Measurements from ENCODE around the gene CRYGN.

Gene CRYGN

DNA sequence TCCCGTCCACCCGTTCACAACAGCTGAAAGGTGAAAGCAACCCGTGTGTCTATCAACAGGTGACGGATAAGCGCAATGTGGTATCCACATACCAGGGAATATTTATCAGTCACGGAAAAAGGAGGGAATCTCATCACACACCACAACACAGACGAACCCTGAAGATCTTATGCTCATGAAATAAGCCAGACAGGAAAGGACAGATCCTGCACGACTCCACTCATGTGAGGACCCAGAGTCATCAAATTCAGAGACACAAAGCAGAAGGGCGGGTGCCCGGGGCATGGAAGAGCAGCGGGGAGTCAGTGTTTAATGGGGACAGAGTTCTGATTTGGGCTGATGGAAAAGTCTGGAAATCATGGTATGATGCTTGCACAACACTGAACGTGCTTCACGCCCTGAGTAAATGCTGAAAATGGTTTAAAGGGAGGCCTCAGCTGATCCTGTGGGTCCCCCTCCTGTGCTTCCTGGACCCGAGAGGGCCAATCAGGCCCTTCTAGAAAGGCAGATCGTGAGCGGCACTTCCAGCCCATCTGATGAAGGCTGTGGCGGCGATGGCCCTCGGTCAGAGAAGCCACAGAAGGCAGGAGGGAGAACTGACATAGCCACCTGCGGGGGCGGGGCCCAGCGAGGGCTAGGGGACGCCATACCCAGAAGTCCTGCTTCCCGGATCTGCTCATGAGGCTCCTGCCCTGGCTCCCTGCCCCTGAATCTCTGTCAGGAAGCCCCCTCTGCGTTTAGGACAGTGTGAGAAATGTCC is 49.2 kb downstream of the CRYGN start:
- FAIRE-seq (no peak), DNase-seq (ENCODE audit: insufficient read length, low spot score) (no peak)
- no peak for TF ChIP-seq SPI1 (IDR thresholded peaks at IDR 0.05; ENCODE audit: low read depth, low read length)
- no peak for TF ChIP-seq POU2F2 (IDR thresholded peaks at IDR 0.05; ENCODE audit: low read depth, low read length)
- no peak for TF ChIP-seq TAF1 (IDR thresholded peaks at IDR 0.05; ENCODE audit: low read depth, low read length)
- TF ChIP-seq POLR2AphosphoS5 (IDR thresholded peaks at IDR 0.05; ENCODE audit: low read depth, low read length): no peak
- no peak for TF ChIP-seq PAX5 (IDR thresholded peaks at IDR 0.05; ENCODE audit: insufficient read depth, low read length, severe bottlenecking)
- TF ChIP-seq POLR2A (IDR thresholded peaks at IDR 0.05; ENCODE audit: low read depth, low read length): no peak

DNA sequence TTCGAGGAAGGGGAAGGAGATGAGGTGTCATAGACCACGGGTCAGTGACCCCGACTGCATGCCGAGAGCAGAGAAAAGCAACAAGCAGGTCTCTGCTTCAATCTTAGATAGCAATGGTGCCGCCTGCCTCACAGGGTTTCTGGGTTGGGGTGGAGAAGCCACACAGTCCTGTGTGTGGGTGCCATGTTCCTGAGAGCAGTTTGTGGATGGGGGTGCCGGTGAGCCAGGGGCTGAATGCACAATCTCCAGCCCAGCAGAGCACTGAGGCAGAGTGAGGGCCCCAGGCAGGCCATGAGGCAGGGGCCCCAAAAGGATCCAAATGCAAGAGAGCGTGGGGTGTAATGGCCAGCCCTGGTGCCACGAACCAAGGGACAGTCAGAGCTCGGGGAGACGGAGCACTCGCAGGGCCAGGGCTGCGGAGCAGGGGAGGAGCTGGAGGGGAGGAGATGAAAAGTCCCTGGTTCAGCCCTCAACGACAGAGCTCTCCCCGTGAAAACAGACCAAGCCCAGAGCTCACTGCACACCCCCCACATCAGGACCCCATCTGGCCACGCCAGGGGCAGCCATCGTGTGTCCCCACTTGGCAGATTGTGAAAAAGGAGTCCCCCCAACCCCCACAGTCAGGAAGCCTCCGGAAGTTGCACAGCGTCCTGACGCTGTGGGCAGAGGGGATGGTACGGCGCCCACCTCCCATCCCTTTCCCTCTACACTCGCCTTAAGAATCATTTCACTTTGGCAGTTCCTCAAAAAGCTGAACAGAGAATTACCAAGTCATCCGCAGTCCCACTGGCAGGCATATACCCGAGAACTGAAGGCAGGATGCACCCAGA is 50.0 kb downstream of the CRYGN start:
- TF ChIP-seq PAX5 (IDR thresholded peaks at IDR 0.05; ENCODE audit: insufficient read depth, low read length, severe bottlenecking) (no peak), POLR2AphosphoS5 (IDR thresholded peaks at IDR 0.05; ENCODE audit: low read depth, low read length) (no peak), POLR2A (IDR thresholded peaks at IDR 0.05; ENCODE audit: low read depth, low read length) (no peak), SPI1 (IDR thresholded peaks at IDR 0.05; ENCODE audit: low read depth, low read length) (no peak), TAF1 (IDR thresholded peaks at IDR 0.05; ENCODE audit: low read depth, low read length) (no peak), POU2F2 (IDR thresholded peaks at IDR 0.05; ENCODE audit: low read depth, low read length) (no peak)
- FAIRE-seq (no peak), DNase-seq (ENCODE audit: insufficient read length, low spot score) (no peak)

DNA sequence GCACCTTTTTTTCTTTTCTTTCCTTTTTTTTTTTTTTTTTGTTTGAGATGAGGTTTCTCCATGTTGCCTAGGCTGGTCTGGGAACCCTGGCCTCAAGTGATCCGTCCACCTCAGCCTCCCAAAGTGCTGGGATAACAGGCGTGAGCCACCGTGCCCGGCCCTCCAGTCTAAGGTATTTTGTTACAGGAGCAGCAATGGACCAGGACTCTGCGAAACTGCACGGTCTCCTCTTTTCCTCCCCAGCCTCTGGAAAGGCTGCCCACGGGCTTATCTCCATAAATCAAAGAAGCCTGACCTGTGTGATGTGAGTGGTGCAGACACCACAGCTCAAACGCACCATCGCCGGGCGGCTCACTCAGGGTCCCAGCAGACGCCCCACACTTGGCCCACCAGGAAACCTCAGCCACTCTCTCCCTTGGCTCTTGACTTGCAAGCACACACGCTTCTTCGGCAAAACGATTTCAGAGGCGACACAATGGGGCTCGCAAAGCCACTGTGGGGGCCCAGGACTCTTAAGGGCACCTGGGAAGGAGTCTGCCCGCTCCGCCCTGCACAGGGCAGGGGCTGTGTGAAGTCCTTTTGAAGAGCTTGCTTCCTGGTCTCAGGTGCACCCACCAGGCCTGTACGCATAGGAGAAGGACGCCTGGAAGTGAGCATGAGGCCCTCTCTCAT is 50.7 kb downstream of the CRYGN start:
- FAIRE-seq: no peak
- TF ChIP-seq SPI1 (IDR thresholded peaks at IDR 0.05; ENCODE audit: low read depth, low read length) (no peak), PAX5 (IDR thresholded peaks at IDR 0.05; ENCODE audit: insufficient read depth, low read length, severe bottlenecking) (no peak)

DNA sequence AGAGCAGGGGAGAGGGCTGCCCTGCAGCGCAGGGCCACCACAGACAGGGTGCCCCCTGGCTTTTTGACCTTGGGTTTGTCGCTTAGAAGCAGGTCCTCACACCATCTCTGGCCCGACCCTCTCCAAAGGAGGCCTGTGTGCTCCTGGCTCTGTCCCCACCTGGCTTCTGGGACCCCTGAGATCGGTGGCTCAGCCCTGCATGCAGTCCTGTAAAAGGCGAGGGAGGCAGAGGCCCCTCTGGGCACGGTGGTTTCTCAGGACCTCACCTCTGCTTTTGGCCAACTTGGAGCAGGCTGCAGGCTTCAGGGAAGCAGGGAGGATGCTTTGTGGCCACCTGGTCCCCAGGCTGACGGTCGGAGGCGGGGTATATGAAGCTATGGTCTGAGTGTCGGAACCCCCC is 51.5 kb downstream of the CRYGN start:
- DNase-seq (ENCODE audit: insufficient read length, low spot score) (no peak), FAIRE-seq (no peak)
- TF ChIP-seq POU2F2 (IDR thresholded peaks at IDR 0.05; ENCODE audit: low read depth, low read length) (no peak), POLR2A (IDR thresholded peaks at IDR 0.05; ENCODE audit: low read depth, low read length) (no peak), POLR2AphosphoS5 (IDR thresholded peaks at IDR 0.05; ENCODE audit: low read depth, low read length) (no peak), PAX5 (IDR thresholded peaks at IDR 0.05; ENCODE audit: insufficient read depth, low read length, severe bottlenecking) (no peak), SPI1 (IDR thresholded peaks at IDR 0.05; ENCODE audit: low read depth, low read length) (no peak)

More for the DNA sequence above, 50.7 kb downstream of the CRYGN start:
- DNase-seq (ENCODE audit: insufficient read length, low spot score): no peak

DNA sequence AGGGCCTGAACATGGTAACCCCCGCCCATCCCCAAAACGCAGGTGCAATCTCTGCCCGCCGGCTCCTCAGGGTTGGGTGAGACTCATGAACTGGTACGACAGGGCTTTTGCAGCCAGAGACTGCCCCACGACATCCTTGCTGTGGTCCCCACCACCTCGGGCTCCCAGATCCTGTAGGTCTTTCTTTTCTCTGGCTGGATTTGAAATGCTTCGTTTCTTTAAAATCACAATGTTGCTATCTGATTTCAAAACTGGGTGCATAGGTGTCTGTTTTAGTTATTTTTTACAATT is 52.0 kb downstream of the CRYGN start:
- FAIRE-seq: no peak
- TF ChIP-seq POLR2AphosphoS5 (IDR thresholded peaks at IDR 0.05; ENCODE audit: low read depth, low read length): no peak
- TF ChIP-seq SPI1 (IDR thresholded peaks at IDR 0.05; ENCODE audit: low read depth, low read length): no peak
- no peak for TF ChIP-seq POLR2A (IDR thresholded peaks at IDR 0.05; ENCODE audit: low read depth, low read length)
- TF ChIP-seq TAF1 (IDR thresholded peaks at IDR 0.05; ENCODE audit: low read depth, low read length): no peak
- TF ChIP-seq PAX5 (IDR thresholded peaks at IDR 0.05; ENCODE audit: insufficient read depth, low read length, severe bottlenecking): no peak
- TF ChIP-seq POU2F2 (IDR thresholded peaks at IDR 0.05; ENCODE audit: low read depth, low read length): no peak
- DNase-seq (ENCODE audit: insufficient read length, low spot score): no peak

DNA sequence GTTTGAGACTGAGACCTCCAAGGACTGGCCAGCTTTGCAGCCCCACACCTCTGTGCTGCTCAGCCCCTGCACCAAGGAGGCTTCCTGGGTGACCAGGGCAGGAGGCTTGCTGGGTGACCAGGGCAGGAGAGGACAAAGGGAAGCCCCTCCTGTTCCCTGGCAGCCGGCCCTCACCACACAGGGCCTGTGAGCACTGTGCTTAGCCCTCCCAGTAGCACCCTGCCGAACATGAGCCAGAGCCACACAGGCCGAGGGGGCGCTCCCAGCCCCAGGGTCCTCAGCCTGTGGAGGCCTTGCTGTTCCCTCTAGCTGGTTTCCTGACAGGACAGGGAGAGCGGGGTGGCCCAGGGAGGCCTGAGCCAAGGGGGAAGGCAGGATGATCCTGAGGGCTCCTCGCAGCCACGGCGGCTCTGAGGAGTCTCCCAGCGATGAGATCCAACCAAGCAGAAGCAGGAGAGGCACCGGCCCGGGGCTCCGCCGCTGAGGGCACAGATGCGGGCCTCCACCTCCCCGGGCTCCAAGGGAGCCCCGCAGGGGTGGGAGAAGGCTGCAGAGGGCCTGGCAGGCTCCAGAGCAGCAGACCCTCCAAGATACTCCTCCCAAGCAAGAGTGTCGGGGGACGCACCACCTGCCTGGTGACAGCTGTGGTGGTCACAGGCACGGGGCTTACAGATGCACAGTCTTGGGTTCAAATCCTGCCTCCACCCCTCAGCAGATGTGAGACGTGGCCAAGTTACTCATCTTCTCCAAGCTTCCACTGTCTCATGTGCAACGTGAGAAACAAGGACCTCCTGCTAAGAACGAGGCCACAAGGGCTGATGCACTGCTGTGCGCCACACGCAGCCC is 52.6 kb downstream of the CRYGN start:
- DNase-seq (ENCODE audit: insufficient read length, low spot score) (no peak), FAIRE-seq (no peak)
- TF ChIP-seq POLR2AphosphoS5 (IDR thresholded peaks at IDR 0.05; ENCODE audit: low read depth, low read length): no peak
- no peak for TF ChIP-seq PAX5 (IDR thresholded peaks at IDR 0.05; ENCODE audit: insufficient read depth, low read length, severe bottlenecking)
- no peak for TF ChIP-seq POU2F2 (IDR thresholded peaks at IDR 0.05; ENCODE audit: low read depth, low read length)
- no peak for TF ChIP-seq POLR2A (IDR thresholded peaks at IDR 0.05; ENCODE audit: low read depth, low read length)
- TF ChIP-seq SPI1 (IDR thresholded peaks at IDR 0.05; ENCODE audit: low read depth, low read length): no peak
- TF ChIP-seq TAF1 (IDR thresholded peaks at IDR 0.05; ENCODE audit: low read depth, low read length): no peak

DNA sequence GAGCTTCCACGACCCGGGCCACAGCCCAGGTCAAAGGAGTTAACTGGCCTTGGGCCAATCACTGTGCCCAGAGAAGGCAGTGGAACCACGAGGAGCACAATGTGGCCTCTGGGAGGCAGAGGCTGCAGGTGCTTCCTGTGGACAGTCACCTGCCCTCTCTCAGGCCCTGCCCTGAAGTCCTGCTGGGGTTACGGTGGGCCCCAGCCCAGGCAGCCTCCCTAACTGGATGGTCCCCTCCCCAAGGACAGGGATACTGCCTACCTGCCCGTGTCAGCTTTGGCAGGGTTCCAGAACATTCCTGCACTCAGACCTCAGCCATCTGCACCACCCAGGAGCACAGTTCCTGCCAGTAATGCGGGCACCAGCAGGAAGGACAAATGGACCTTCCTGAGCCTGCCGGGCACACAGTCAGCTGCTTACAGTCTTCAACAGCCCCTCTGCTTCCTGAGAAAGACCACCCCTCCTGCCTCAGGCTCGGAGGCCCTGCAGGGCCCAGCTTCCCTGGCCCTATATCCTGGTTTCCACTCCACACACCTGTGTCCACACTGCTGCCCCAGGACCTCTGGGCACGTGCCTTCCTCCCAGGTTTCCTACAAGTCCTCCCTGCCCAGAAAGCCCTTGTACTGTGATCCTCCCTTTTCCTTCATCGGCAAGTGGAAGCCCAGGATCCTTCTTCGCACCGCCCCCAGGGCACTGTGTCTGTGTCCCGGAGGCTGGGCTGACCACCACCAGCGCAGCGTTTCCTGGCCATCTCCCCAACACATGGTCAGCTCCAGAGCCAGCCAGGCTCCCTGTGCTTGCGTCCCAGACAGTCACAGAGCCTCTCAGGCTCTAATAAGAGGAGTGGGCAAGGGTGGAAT is 53.4 kb downstream of the CRYGN start:
- FAIRE-seq (no peak), DNase-seq (ENCODE audit: insufficient read length, low spot score) (no peak)
- no peak for TF ChIP-seq TAF1 (IDR thresholded peaks at IDR 0.05; ENCODE audit: low read depth, low read length)
- no peak for TF ChIP-seq PAX5 (IDR thresholded peaks at IDR 0.05; ENCODE audit: insufficient read depth, low read length, severe bottlenecking)
- TF ChIP-seq POU2F2 (IDR thresholded peaks at IDR 0.05; ENCODE audit: low read depth, low read length): no peak
- no peak for TF ChIP-seq POLR2AphosphoS5 (IDR thresholded peaks at IDR 0.05; ENCODE audit: low read depth, low read length)
- no peak for TF ChIP-seq POLR2A (IDR thresholded peaks at IDR 0.05; ENCODE audit: low read depth, low read length)

DNA sequence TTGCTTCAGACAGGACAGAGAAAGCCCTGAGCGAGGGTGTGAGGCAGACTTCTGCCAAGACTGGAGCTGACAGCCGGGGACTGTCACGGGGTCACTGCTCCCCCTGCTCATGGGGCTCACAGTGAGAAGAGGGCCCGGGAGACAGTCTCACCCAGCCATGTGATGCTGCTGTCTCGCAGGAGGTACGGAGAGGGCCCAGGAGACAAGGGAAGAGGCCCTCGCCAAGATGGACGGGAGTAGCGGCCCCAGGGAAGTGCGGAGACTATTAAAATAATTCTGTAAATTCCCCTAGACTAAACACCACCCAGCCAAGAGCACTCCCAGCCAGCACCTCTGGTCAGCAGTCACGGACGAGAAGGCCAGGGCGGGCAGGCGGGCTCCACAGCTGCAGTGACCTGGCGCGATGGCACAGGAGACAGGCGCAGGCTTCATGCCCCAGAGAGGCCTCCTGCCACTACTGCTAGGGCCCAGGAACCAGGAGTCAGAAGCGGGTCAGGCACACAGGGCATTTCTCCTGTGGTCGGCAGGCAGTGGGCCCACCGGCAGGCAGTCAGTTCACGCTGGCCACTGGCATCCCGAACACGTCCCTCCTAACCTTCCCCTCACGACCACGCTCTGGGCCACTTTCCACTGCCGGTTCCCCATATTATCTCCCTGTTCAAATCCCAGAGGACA is 54.2 kb downstream of the CRYGN start:
- no peak for TF ChIP-seq POLR2A (IDR thresholded peaks at IDR 0.05; ENCODE audit: low read depth, low read length)
- TF ChIP-seq POLR2AphosphoS5 (IDR thresholded peaks at IDR 0.05; ENCODE audit: low read depth, low read length): no peak
- TF ChIP-seq POU2F2 (IDR thresholded peaks at IDR 0.05; ENCODE audit: low read depth, low read length): no peak
- TF ChIP-seq TAF1 (IDR thresholded peaks at IDR 0.05; ENCODE audit: low read depth, low read length): no peak
- DNase-seq (ENCODE audit: insufficient read length, low spot score) (no peak), FAIRE-seq (no peak)
